NCI-H2196 (cell line): ENCODE results near the gene VRK3.
"Not testable (repeated sequence)": the region's sequence is repeated elsewhere in the genome, so short reads cannot be mapped to it uniquely, and the experiment has no call there.

Source experiments
- DNase-seq: peaks from one replicate; lab custom pipeline; 2025; ENCODE audit not compliant: unreplicated experiment; lab: John Stamatoyannopoulos, UW

VRK3 gene, protein sequence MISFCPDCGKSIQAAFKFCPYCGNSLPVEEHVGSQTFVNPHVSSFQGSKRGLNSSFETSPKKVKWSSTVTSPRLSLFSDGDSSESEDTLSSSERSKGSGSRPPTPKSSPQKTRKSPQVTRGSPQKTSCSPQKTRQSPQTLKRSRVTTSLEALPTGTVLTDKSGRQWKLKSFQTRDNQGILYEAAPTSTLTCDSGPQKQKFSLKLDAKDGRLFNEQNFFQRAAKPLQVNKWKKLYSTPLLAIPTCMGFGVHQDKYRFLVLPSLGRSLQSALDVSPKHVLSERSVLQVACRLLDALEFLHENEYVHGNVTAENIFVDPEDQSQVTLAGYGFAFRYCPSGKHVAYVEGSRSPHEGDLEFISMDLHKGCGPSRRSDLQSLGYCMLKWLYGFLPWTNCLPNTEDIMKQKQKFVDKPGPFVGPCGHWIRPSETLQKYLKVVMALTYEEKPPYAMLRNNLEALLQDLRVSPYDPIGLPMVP

DNA sequence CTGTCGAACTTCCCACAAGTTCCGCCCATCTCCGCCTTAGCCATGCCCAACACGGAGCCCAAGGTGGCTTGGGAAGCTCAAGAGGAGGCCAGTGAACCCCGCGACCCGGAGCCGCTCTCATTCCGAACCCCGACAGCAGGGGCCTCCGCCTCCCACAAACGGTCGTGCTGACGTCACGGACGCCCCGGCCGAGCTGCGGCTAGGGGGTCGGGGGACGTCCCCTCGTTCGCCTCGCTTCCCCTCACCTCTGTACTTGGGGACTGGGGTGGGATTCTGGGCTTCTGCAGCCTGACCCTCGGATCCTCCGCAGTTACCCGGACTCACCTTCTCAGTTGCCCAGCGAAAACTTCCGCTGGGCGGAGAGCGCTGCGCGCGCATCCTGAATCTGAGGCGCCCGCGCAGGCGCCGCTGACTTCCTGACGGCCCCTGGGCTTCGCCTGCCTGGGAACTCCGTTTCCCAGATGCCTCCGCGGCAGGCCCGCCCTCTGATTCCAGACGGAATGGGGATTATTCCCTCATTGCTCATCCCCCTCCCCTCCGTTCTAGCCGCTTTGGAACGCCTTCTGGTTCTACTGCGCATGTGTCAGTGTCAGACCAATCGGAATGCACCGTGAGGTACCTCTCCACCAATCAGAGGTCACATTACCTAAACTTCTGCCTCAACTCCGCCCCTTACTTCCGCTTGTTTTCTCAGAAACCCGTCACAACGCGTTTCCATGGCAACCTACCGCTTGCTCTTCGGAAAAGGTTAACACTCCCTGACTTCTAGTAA lies at the start of gene VRK3:
VRK3 (minus strand) TSS at position 351 of the 772 bp plus-strand sequence. CDS start 9,210 bp downstream, outside the sequence.
- DNase-seq: peak; percentile 99

DNA sequence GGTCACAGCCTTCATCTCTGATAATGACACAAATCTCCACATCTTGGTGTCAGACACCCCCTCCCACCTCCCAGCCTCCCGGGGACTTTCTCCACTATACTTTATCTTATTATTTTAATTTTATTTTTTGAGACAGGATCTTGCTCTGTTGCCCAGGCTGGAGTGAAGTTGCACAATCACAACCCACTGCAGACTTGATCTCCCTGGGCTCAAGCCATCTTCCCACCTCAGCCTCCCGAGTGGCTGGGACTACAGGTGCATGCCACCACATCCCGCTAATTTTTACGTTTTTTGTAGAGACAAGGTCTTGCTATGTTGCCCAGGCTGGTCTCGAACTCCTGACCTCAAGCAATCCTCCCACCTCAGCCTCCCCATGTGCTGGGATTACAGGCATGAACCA lies 43.2 kb upstream of the VRK3 start:
- DNase-seq: not testable (repeated sequence)

DNA sequence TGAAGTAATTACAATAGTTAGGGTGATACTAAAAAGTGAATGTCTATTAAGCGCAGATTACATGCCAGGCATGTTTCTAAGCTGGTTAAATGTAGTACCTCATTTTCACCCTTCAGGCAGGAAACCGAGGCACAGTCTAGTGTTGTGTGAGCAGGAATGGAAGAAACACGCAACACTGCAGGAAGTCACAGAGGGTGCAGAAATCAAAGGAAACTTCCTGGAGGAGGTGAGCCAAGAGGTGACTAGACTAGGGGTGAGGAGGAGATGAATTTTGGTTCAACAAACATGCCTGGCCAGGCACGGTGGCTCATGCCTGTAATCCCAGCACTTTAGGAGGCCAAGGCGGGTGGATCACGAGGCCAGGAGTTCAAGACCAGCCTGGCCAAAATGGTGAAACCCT lies 42.4 kb upstream of the VRK3 start:
- DNase-seq: no peak

DNA sequence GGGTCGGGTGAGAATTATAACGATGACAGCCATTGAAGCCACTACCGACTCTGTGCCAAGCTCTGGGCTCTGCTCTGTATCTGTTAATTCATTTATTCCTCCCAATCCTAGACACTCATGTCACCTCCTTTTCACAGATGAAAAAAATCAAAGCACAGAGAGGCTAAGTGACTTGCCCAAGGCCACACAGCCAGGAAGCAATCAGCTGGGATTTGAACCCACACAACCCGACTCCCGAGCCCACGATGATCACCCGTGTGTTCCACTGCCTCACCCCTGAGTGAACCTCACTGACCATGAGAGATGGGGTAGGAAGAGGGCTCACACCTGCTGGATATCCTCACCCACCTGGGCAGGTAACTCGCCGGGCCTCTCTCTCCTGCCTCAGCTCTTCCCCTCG lies 40.8 kb upstream of the VRK3 start:
- DNase-seq: no peak

DNA sequence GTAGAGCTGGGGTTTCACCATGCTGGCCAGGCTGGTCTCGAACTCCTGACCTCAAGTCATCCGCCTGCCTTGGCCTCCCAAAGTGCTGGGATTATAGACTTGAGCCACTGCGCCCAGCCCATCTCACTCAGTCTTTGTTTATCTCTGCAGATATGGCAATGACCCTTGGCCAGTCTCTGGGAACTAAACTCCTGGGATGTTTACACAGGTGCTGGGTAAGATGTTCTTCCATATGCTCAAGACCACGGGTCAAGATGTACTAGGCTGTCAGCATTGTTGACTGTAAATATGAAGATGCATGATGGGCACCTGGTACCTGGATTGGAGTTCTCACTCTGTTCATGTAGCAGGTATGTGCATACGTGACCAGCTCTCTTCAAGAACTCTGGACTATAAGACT lies 36.5 kb upstream of the VRK3 start:
- DNase-seq: no peak

DNA sequence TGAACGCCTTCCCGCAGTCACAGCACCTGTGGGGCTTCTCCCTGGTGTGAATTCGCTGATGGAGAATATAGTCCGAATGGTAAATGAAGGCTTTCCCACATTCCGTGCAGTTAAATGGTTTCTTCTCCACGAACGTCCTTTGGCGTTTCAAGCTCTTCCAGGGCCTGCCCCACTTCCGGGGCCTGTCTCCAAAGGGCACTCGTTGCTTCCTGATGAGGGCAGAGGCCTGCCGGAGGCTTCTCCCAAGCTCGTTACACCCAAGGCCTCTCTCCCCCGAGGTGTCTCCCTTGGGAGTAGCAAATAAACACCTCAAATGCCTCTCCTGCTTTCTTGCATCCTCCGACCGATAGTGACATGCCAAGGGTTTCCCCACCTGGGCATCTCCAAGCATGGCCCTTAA lies 34.9 kb upstream of the VRK3 start:
- DNase-seq: no peak

DNA sequence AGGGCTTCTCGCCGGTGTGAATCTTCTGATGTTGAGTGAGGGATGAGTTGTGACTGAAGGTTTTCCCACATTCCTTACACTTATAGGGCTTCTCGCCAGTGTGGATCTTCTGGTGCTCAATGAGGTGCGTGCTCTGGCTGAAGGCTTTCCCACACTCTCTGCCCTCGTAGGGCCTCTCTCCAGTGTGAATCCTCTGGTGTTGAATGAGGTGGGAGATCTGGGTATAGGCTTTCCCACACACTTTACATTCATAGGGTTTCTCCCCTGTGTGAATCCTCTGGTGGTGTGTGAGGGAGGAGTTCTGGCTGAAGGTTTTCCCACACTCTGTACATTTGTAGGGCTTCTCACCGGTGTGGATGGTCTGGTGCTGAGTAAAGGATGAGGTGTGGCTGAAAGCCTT lies 33.9 kb upstream of the VRK3 start:
- no peak for DNase-seq

DNA sequence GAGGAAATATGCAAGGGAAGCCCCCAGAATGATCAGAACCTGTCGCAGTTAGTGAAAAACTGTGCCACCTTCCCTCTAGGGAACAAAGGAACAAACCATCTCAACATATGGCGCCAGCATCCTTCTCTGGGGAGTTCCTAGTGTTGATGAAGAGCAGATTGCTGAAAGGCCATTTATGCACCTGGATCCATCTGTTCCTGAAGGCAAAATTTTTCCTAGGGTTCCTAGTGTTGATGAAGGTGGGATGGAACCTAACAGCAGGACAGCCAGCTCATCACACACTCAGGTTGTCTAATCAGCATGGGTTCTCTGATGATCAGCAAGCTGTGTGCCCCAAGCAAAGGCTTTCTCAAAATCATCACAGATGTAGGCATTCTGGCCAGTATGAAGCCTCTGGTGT lies 33.3 kb upstream of the VRK3 start:
- DNase-seq: no peak

DNA sequence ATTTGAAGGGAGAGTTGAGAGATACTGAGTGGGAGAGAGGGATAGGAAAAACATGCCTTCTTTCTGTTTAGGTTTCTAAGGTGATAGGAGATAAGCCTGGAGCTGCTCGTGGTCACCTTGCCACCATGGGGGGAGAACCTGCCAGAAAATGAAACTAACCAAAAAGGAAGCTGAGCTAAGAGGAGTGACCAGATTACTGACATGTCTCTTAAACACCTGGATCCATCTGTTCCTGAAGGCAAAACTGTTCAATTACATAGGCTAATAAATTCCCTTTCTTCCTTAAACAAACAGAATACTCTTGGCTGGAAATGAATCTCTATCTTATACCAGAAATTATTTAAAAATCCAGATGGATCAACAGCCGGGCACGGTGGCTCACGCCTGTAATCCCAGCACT lies 27.9 kb upstream of the VRK3 start:
- DNase-seq: no peak

DNA sequence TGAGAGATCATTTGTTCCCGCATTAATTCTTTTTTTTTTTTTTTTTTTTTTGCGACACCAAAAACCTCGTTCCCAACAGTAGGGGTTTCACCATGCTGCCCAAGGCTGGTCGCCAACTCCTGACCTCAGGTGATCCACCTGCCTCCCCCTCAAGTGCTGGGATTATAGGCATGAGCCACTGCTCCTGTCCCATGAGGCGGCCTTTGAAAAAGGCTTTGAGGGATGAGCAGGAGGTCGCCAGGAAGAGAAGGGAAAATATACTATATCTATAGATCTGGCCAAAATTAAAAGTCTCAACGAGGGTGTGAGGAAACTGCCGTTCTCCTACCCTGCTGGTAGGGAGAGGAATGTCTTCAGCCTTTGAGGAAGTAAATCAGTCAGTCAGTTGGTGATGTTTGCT lies 26.8 kb upstream of the VRK3 start:
- no peak for DNase-seq

DNA sequence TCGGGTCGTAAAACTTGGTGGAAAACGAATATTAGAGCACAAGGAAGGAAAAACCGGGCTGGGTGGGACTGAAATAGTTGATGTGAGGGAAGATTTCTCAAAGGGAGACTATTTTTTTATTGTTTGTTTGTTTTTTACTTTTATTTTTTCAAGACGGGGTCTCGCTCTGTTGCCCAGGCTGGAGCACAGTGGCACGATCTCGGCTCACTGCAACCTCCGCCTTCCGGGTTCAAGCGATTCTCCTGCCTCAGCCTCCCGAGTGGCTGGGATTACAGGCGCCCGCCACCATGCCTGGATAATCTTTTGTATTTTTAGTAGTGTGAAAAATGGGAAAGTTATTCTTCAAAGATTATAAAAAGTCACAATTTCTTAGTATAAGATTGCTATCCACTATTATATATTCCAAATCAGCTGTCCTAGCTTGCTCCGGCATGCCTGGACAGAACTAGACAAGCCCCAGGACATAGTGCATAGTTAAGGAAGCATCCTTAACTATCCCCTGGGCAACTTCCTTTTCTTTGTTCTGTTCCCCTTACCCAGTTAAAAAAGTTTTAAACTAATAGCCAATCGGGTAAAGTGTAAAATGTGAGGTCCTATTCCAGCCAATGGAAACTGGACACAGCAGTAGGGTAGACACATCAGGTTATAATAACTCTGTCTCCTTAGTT lies 26.2 kb upstream of the VRK3 start:
- not testable (repeated sequence) for DNase-seq

DNA sequence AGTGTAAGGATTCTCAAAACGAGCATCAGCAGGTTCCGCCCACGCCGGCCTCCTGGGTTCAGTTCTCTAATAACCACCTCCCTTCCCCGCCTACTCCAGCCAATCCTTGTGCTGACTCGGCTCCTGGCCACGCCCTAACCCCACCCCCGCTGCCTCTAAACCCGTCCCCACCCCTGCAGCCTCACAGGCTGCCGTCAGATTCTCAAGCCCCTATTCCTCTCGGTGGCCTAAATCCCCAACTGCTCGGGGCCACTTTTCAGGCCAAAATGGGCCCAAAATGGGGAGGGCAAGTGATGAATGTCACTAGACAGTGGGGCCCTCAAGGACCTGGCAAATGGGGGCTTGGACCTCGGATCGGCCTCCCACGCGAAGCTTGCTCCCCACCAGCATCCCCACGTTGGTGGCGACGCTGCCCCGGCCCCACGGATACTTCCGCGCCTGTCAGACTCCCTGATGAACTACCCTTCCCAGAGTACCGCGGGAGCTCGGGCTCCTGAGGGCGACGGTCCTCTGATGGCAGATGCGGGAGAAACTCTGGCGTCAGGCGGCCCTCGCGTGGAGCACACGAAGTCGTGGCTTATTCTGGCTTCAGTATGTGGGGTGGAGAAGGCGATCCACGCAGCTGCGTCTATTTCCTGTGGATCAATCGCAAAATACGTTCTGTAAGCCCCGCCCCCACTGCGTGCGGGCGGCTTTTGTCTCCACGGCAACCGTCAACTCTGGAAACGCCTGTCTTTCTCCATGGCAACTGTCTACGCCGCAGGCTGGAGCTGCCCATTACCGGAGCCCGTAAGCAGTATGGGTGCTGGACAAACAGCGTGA lies 25.4 kb upstream of the VRK3 start:
- DNase-seq: peak; percentile 90

DNA sequence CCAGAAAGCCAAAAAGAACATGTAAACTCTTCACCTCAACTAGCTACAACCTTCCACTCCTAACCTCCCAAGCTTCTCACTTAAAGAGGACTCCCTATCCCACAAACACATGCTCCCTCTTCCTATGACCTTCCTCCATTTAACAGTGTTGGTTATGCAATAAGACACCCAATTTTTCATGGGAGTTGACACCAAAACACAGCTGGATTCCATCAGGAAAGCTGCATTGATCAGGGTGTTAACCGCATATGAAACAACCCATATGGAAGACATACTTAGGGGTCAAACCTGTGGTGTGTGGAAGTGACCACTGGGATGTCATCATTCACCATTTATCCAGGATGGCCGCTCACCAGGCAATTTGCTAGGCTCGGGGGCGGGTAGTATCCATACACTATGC lies 22.5 kb upstream of the VRK3 start:
- no peak for DNase-seq

DNA sequence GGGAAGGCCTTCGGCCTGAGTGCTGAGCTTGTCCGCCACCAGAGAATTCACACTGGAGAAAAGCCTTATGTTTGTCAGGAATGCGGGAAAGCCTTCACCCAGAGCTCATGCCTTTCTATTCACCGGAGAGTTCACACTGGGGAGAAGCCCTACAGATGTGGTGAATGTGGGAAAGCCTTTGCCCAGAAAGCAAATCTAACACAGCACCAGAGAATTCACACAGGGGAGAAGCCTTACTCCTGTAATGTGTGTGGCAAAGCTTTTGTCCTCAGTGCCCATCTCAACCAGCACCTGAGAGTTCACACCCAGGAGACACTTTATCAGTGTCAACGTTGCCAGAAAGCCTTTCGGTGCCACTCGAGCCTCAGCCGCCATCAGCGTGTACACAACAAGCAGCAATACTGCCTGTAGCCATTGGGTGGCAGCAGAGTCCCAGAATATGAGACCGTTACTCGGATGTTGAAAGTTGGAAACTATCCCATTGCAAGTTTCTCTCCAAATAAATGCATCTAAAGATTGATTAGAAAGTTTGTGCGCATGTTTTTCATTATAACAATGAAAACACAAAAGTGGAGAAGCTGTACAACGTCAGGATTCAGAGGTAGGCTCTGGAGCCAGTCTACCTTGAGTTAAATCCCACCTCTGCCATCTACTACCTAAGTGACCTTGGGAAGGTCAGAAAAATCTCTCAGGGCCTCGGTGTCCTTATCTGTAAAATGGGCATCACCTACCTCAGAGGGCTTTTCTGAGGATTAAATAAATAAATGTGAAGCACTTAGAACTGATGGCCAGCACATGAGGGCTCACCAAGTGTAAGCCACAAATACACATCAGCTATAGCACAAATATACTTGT lies 21.7 kb upstream of the VRK3 start:
- DNase-seq: no peak

DNA sequence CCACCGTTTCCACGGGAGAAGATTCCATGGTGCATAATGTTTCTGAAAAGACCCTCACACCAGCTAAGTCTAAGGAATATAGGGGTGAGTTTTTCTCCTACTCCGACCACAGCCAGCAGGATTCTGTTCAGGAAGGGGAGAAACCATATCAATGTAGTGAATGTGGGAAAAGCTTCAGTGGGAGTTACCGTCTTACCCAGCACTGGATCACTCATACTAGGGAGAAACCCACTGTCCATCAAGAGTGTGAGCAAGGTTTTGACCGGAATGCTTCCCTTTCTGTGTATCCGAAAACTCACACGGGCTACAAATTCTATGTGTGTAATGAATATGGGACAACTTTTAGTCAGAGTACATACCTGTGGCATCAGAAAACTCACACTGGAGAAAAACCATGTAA lies 19.8 kb upstream of the VRK3 start:
- DNase-seq: no peak

DNA sequence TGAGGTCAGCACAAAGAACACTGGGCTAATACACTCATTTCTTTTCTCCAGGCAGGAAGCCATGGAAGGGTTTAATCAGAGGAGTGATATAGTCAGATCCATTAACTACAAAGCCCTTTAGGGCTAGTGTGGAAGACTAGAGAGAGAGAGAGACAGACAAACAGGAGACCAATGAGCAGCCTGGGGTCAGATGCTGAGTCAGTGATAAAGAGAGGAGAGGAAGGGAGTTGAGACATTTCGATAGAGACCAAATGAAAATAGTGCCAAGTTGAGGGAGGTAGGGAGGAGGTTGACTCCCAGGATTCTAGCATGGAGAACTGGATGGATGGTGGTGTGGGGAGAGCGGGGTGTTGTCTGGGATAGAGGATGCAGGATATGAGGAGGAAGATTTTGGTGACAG lies 18.8 kb upstream of the VRK3 start:
- DNase-seq: no peak

DNA sequence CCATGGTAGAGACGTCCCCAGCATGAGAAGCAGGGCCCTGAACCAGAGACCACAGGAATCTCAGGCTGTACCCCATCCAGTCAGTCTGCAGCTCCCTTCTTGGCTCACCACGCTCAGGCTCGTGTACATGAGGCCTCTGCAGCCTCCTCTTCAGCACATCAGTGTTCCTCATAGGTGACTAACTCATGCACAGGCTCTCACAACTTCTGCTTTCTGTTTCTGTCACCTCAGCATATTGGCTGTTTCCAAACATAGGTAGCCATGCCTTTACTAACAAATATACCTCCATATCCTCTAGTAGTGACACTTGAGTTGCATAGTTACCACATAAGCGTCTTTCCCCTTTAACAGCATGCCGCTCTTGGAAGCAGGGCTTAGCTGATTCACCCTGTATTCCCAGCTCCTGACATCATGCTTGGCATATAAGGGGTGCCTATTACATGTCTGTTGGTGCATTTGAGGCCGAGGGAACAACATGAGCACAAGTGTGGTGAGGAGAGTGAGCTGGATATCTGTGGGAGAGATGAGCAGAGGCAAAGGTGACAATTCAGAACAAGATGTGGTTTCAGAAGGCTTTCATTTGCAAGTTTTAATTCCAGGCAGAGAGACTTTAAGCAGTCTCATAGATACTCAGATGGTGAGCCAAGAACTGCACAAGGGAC lies 17.3 kb upstream of the VRK3 start:
- no peak for DNase-seq

DNA sequence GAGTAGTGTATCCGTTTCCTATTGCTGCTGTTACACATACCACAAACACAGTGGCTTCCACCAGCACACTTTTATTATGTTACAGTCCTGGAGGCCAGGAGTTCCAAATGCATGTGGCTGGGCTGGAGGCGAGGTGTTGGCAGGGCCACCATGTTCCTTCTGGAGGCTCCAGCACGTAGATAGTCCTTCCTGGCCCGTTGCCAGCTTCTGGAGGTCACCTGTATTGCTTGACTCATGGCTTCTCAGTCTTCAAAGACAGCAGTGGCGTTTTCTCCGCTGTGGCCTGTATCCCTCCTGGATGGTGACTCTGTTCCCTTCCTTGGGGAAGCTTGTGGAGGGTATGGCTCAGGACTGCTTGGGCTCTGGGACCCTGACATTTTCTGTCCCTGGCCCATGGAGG lies 15.8 kb upstream of the VRK3 start:
- no peak for DNase-seq

DNA sequence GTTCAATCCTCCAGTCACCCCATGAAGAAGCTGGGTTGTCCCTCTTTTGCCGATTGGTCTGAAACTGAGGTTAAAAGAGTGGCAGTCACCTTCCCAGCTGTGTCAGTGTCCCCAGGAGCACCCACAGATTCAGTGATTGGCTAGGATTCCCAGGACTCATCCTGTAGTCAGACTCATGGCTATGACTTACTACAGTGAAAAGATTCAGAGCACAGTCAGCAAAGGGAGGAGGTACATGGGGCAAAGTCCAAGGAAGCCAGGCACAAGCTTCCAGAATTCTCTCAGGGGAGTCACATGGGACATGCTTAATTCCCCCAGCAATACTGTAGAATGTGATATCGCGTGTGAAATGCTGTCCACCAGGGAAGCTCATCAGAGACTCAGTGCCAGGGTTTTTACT lies 14.8 kb upstream of the VRK3 start:
- no peak for DNase-seq
